GM21367 (cell line): ENCODE data around the gene ARHGAP26.

Experiments used
- ATAC-seq: cut with Tn5 transposase; IDR thresholded peaks from one replicate; pipeline ENCODE4 v1.9.1; 2021; ENCODE audit not compliant: unreplicated experiment

Gene ARHGAP26

GRCh38 chr5:143031781-143032580, 261.8 kb downstream of the ARHGAP26 start:
- ATAC-seq, result no peak

GRCh38 chr5:143032581-143032836, 262.3 kb downstream of the ARHGAP26 start:
- no peak for ATAC-seq

- ATAC-seq, result no peak
These were observed 263.5 kb downstream of the ARHGAP26 start for GRCh38 chr5:143033535-143034250.

- ATAC-seq, result no peak
These were observed 266.2 kb downstream of the ARHGAP26 start for GRCh38 chr5:143036146-143036927.

GRCh38 chr5:143037071-143037470, 266.9 kb downstream of the ARHGAP26 start:
- no peak for ATAC-seq

- ATAC-seq, result no peak
These were observed 267.5 kb downstream of the ARHGAP26 start for GRCh38 chr5:143037708-143038107.

- ATAC-seq, result no peak
These were observed 270.4 kb downstream of the ARHGAP26 start for GRCh38 chr5:143040622-143041021.

GRCh38 chr5:143041461-143041860, 271.3 kb downstream of the ARHGAP26 start:
- ATAC-seq, result no peak

GRCh38 chr5:143041972-143042770, 272.0 kb downstream of the ARHGAP26 start:
- ATAC-seq, result no peak

GRCh38 chr5:143044265-143044664, 274.1 kb downstream of the ARHGAP26 start:
- no peak for ATAC-seq

GRCh38 chr5:143045062-143045461, 274.9 kb downstream of the ARHGAP26 start:
- no peak for ATAC-seq

- ATAC-seq, result no peak
These were observed 276.1 kb downstream of the ARHGAP26 start for GRCh38 chr5:143046314-143046713.

- ATAC-seq, result no peak
These were observed 276.9 kb downstream of the ARHGAP26 start for GRCh38 chr5:143047091-143047490.

GRCh38 chr5:143050183-143050582, 280.0 kb downstream of the ARHGAP26 start:
- ATAC-seq, result no peak

GRCh38 chr5:143051244-143052058, 281.3 kb downstream of the ARHGAP26 start:
- no peak for ATAC-seq

GRCh38 chr5:143052967-143053682, 282.9 kb downstream of the ARHGAP26 start:
- ATAC-seq, result no peak

GRCh38 chr5:143053780-143054179, 283.6 kb downstream of the ARHGAP26 start:
- no peak for ATAC-seq

- peak; percentile 35 for ATAC-seq
These were observed 284.3 kb downstream of the ARHGAP26 start for GRCh38 chr5:143054480-143054941.

- no peak for ATAC-seq
These were observed 285.6 kb downstream of the ARHGAP26 start for GRCh38 chr5:143055596-143056338.
